A549 (cell line): Measurements from ENCODE around the gene ZNF346.

Source experiments
- BHLHE40 ChIP-seq: IDR thresholded peaks from 2 replicates; pipeline ENCODE4 v1.6.1; 2012; ENCODE audit warnings: low read depth, low read length, inconsistent platforms
- CBX8 ChIP-seq: fragments of 200-600 bp; sonication (generic); IDR thresholded peaks from 2 replicates; pipeline ENCODE4 v1.6.1; 2016
- JUN ChIP-seq, 2 experiments: fragments of >200 bp; sonication (Bioruptor Twin); formaldehyde crosslinking; IDR thresholded peaks; 2 replicates in 1 of 2; 3 replicates in 1 of 2; pipeline ENCODE4 v1.6.1; 2016 to 2017
- MAFK ChIP-seq: fragments of 450-650 bp; IDR thresholded peaks from 2 replicates; pipeline ENCODE4 v1.6.1; 2014; ENCODE audit not compliant: partially characterized antibody
- NR3C1 ChIP-seq: fragments of >200 bp; sonication (Bioruptor Twin); formaldehyde crosslinking; IDR thresholded peaks from 3 replicates; pipeline ENCODE4 v1.6.1; 2017
- POLR2A ChIP-seq: IDR thresholded peaks from 2 replicates; pipeline ENCODE4 v1.6.1; 2012; ENCODE audit warnings: mild to moderate bottlenecking, low read length
- RAD21 ChIP-seq, 2 experiments: fragments of >200 bp in 1 of 2; sonication (Bioruptor Twin) in 1 of 2; formaldehyde crosslinking in 1 of 2; IDR thresholded peaks in 1 of 2; conservative IDR thresholded peaks in 1 of 2; 2 replicates in 1 of 2; 3 replicates in 1 of 2; pipeline ENCODE4 v1.6.1; 2012 to 2018; ENCODE audit warnings: inconsistent platforms in 1 of 2
- SMC3 ChIP-seq: fragments of >200 bp; sonication (Bioruptor Twin); formaldehyde crosslinking; IDR thresholded peaks from 3 replicates; pipeline ENCODE4 v1.6.1; 2018; ENCODE audit warnings: inconsistent platforms
- TF ChIP-seq, protein P1 (sequence below): fragments of >200 bp; sonication (Bioruptor Twin); formaldehyde crosslinking; IDR thresholded peaks from 3 replicates; pipeline ENCODE4 v1.5.1; 2016
- TF ChIP-seq, protein P2 (sequence below): fragments of 200-600 bp; sonication (generic); IDR thresholded peaks from 2 replicates; pipeline ENCODE4 v1.6.1; 2016; ENCODE audit warnings: antibody characterized with exemption, mild to moderate bottlenecking, moderate library complexity
- TF ChIP-seq, protein P3 (sequence below): fragments of >200 bp; sonication (Bioruptor Twin); formaldehyde crosslinking; IDR thresholded peaks from 3 replicates; pipeline ENCODE4 v1.6.1; 2016

DNA sequence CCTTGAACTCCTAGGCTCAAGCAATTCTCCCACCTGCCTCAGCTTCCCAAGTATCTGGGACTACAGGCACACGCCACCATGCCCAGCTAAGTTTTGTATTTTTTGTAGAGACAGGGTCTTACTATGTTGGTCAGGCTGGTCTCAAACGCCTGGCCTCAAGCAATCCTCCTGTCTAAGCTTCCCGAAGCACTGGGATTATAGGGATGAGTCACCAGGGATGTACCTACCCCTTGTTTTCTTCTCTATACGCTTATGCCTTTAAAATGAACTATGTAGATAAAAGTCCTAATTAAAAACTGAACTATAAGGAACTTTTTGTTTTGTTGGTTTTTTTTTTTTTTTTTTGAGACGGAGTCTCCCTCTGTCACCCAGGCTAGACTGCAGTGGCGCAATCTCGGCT, 41.7 kb upstream of the ZNF346 start:
- no peak for TF ChIP-seq BHLHE40
- TF ChIP-seq, protein P1, sequence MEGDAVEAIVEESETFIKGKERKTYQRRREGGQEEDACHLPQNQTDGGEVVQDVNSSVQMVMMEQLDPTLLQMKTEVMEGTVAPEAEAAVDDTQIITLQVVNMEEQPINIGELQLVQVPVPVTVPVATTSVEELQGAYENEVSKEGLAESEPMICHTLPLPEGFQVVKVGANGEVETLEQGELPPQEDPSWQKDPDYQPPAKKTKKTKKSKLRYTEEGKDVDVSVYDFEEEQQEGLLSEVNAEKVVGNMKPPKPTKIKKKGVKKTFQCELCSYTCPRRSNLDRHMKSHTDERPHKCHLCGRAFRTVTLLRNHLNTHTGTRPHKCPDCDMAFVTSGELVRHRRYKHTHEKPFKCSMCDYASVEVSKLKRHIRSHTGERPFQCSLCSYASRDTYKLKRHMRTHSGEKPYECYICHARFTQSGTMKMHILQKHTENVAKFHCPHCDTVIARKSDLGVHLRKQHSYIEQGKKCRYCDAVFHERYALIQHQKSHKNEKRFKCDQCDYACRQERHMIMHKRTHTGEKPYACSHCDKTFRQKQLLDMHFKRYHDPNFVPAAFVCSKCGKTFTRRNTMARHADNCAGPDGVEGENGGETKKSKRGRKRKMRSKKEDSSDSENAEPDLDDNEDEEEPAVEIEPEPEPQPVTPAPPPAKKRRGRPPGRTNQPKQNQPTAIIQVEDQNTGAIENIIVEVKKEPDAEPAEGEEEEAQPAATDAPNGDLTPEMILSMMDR = no peak
- TF ChIP-seq, protein P2, sequence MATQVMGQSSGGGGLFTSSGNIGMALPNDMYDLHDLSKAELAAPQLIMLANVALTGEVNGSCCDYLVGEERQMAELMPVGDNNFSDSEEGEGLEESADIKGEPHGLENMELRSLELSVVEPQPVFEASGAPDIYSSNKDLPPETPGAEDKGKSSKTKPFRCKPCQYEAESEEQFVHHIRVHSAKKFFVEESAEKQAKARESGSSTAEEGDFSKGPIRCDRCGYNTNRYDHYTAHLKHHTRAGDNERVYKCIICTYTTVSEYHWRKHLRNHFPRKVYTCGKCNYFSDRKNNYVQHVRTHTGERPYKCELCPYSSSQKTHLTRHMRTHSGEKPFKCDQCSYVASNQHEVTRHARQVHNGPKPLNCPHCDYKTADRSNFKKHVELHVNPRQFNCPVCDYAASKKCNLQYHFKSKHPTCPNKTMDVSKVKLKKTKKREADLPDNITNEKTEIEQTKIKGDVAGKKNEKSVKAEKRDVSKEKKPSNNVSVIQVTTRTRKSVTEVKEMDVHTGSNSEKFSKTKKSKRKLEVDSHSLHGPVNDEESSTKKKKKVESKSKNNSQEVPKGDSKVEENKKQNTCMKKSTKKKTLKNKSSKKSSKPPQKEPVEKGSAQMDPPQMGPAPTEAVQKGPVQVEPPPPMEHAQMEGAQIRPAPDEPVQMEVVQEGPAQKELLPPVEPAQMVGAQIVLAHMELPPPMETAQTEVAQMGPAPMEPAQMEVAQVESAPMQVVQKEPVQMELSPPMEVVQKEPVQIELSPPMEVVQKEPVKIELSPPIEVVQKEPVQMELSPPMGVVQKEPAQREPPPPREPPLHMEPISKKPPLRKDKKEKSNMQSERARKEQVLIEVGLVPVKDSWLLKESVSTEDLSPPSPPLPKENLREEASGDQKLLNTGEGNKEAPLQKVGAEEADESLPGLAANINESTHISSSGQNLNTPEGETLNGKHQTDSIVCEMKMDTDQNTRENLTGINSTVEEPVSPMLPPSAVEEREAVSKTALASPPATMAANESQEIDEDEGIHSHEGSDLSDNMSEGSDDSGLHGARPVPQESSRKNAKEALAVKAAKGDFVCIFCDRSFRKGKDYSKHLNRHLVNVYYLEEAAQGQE = no peak
- TF ChIP-seq, protein P3, sequence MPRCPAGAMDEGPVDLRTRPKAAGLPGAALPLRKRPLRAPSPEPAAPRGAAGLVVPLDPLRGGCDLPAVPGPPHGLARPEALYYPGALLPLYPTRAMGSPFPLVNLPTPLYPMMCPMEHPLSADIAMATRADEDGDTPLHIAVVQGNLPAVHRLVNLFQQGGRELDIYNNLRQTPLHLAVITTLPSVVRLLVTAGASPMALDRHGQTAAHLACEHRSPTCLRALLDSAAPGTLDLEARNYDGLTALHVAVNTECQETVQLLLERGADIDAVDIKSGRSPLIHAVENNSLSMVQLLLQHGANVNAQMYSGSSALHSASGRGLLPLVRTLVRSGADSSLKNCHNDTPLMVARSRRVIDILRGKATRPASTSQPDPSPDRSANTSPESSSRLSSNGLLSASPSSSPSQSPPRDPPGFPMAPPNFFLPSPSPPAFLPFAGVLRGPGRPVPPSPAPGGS = no peak
- no peak for TF ChIP-seq SMC3
- no peak for TF ChIP-seq POLR2A
- TF ChIP-seq JUN (IDR thresholded peaks at IDR 0.05) = no peak
- TF ChIP-seq MAFK = no peak
- no peak for TF ChIP-seq NR3C1
- TF ChIP-seq RAD21 (conservative IDR thresholded peaks at IDR 0.05 in 1 of 2, IDR thresholded peaks at IDR 0.05 in 1 of 2) = no peak
- no peak for TF ChIP-seq CBX8
